Measurements from ENCODE around the gene CWF19L1.
A peak's percentile ranks its signal among the peaks of the same experiment; 100 is the strongest.

CWF19L1 gene

GRCh38 chr10:100232101-100232500 lies 35.3 kb downstream of the CWF19L1 start:
- peaks cover 42% of the 10 kb centered on the region for H3K36me3 ChIP-seq (ENCODE audit: insufficient read depth, low read length)
- no peak overlapping the region for H2AFZ ChIP-seq (ENCODE audit: low read depth, low read length)
- H3K4me3 ChIP-seq (ENCODE audit: low read length): no peak overlapping the region
- H3K4me1 ChIP-seq (ENCODE audit: insufficient read depth, low read length): peaks cover 10% of the 10 kb centered on the region
- H3K27me3 ChIP-seq (ENCODE audit: insufficient read depth, low read length): no peaks in the 10 kb centered on the region
- no peaks in the 10 kb centered on the region for H3K9me3 ChIP-seq (ENCODE audit: low read length)

GRCh38 chr10:100229819-100230422 lies 37.5 kb downstream of the CWF19L1 start:
- Histone ChIP-seq H3K4me1 (ENCODE audit: insufficient read depth, low read length) (peaks cover 10% of the 10 kb centered on the region), H3K4me3 (ENCODE audit: low read length) (peak overlapping the region; percentile 72), H2AFZ (ENCODE audit: low read depth, low read length) (peak overlapping the region; percentile 95), H3K9me3 (ENCODE audit: low read length) (no peaks in the 10 kb centered on the region), H3K36me3 (ENCODE audit: insufficient read depth, low read length) (peaks cover 34% of the 10 kb centered on the region), H3K27me3 (ENCODE audit: insufficient read depth, low read length) (no peaks in the 10 kb centered on the region)

GRCh38 chr10:100223879-100224278 lies 43.6 kb downstream of the CWF19L1 start:
- no peaks in the 10 kb centered on the region for H3K9me3 ChIP-seq (ENCODE audit: low read length)
- no peak overlapping the region for H3K4me3 ChIP-seq (ENCODE audit: low read length)
- peaks cover 7% of the 10 kb centered on the region for H3K4me1 ChIP-seq (ENCODE audit: insufficient read depth, low read length)
- H3K36me3 ChIP-seq (ENCODE audit: insufficient read depth, low read length): peaks cover 61% of the 10 kb centered on the region
- no peaks in the 10 kb centered on the region for H3K27me3 ChIP-seq (ENCODE audit: insufficient read depth, low read length)
- no peak overlapping the region for H2AFZ ChIP-seq (ENCODE audit: low read depth, low read length)

GRCh38 chr10:100222529-100222928 lies 44.9 kb downstream of the CWF19L1 start:
- no peak overlapping the region for H2AFZ ChIP-seq (ENCODE audit: low read depth, low read length)
- H3K36me3 ChIP-seq (ENCODE audit: insufficient read depth, low read length): peaks cover 75% of the 10 kb centered on the region
- no peaks in the 10 kb centered on the region for H3K9me3 ChIP-seq (ENCODE audit: low read length)
- H3K4me3 ChIP-seq (ENCODE audit: low read length): no peak overlapping the region
- no peaks in the 10 kb centered on the region for H3K27me3 ChIP-seq (ENCODE audit: insufficient read depth, low read length)
- H3K4me1 ChIP-seq (ENCODE audit: insufficient read depth, low read length): peaks cover under 1% of the 10 kb centered on the region

- Histone ChIP-seq H3K4me3 (ENCODE audit: low read length) (no peak overlapping the region), H3K9me3 (ENCODE audit: low read length) (no peaks in the 10 kb centered on the region), H2AFZ (ENCODE audit: low read depth, low read length) (no peak overlapping the region), H3K36me3 (ENCODE audit: insufficient read depth, low read length) (peaks cover 88% of the 10 kb centered on the region), H3K27me3 (ENCODE audit: insufficient read depth, low read length) (no peaks in the 10 kb centered on the region), H3K4me1 (ENCODE audit: insufficient read depth, low read length) (no peaks in the 10 kb centered on the region)
Observed at GRCh38 chr10:100216006-100216405, 51.4 kb downstream of the CWF19L1 start.

- Histone ChIP-seq H3K36me3 (ENCODE audit: insufficient read depth, low read length) (peaks cover 71% of the 10 kb centered on the region), H3K27me3 (ENCODE audit: insufficient read depth, low read length) (no peaks in the 10 kb centered on the region), H2AFZ (ENCODE audit: low read depth, low read length) (no peak overlapping the region), H3K4me1 (ENCODE audit: insufficient read depth, low read length) (peaks cover 7% of the 10 kb centered on the region), H3K9me3 (ENCODE audit: low read length) (no peaks in the 10 kb centered on the region), H3K4me3 (ENCODE audit: low read length) (no peak overlapping the region)
Observed at GRCh38 chr10:100209303-100209702, 58.1 kb downstream of the CWF19L1 start.

GRCh38 chr10:100208276-100208675 lies 59.2 kb downstream of the CWF19L1 start:
- H3K27me3 ChIP-seq (ENCODE audit: insufficient read depth, low read length): no peaks in the 10 kb centered on the region
- H3K9me3 ChIP-seq (ENCODE audit: low read length): no peaks in the 10 kb centered on the region
- H3K4me3 ChIP-seq (ENCODE audit: low read length): no peak overlapping the region
- H3K4me1 ChIP-seq (ENCODE audit: insufficient read depth, low read length): peaks cover 7% of the 10 kb centered on the region
- H2AFZ ChIP-seq (ENCODE audit: low read depth, low read length): no peak overlapping the region
- H3K36me3 ChIP-seq (ENCODE audit: insufficient read depth, low read length): peaks cover 74% of the 10 kb centered on the region

- Histone ChIP-seq H3K36me3 (ENCODE audit: insufficient read depth, low read length) (peaks cover 76% of the 10 kb centered on the region), H3K9me3 (ENCODE audit: low read length) (no peaks in the 10 kb centered on the region), H2AFZ (ENCODE audit: low read depth, low read length) (no peak overlapping the region), H3K4me3 (ENCODE audit: low read length) (no peak overlapping the region), H3K4me1 (ENCODE audit: insufficient read depth, low read length) (peaks cover 3% of the 10 kb centered on the region), H3K27me3 (ENCODE audit: insufficient read depth, low read length) (no peaks in the 10 kb centered on the region)
Observed at GRCh38 chr10:100204370-100204769, 63.1 kb downstream of the CWF19L1 start.

GRCh38 chr10:100201549-100201948 lies 65.9 kb downstream of the CWF19L1 start:
- Histone ChIP-seq H3K4me1 (ENCODE audit: insufficient read depth, low read length) (no peaks in the 10 kb centered on the region), H3K4me3 (ENCODE audit: low read length) (no peak overlapping the region), H3K36me3 (ENCODE audit: insufficient read depth, low read length) (peaks cover 81% of the 10 kb centered on the region), H3K9me3 (ENCODE audit: low read length) (no peaks in the 10 kb centered on the region), H3K27me3 (ENCODE audit: insufficient read depth, low read length) (no peaks in the 10 kb centered on the region), H2AFZ (ENCODE audit: low read depth, low read length) (no peak overlapping the region)

GRCh38 chr10:100194711-100195110 lies 72.7 kb downstream of the CWF19L1 start:
- Histone ChIP-seq H2AFZ (ENCODE audit: low read depth, low read length) (no peak overlapping the region), H3K27me3 (ENCODE audit: insufficient read depth, low read length) (no peaks in the 10 kb centered on the region), H3K4me3 (ENCODE audit: low read length) (no peak overlapping the region), H3K36me3 (ENCODE audit: insufficient read depth, low read length) (peaks cover 81% of the 10 kb centered on the region), H3K9me3 (ENCODE audit: low read length) (no peaks in the 10 kb centered on the region), H3K4me1 (ENCODE audit: insufficient read depth, low read length) (no peaks in the 10 kb centered on the region)

- H3K4me3 ChIP-seq (ENCODE audit: low read length): no peak overlapping the region
- no peaks in the 10 kb centered on the region for H3K4me1 ChIP-seq (ENCODE audit: insufficient read depth, low read length)
- no peaks in the 10 kb centered on the region for H3K27me3 ChIP-seq (ENCODE audit: insufficient read depth, low read length)
- H2AFZ ChIP-seq (ENCODE audit: low read depth, low read length): no peak overlapping the region
- H3K36me3 ChIP-seq (ENCODE audit: insufficient read depth, low read length): peaks cover 64% of the 10 kb centered on the region
- H3K9me3 ChIP-seq (ENCODE audit: low read length): no peaks in the 10 kb centered on the region
Observed at GRCh38 chr10:100192350-100192749, 75.1 kb downstream of the CWF19L1 start.

- Histone ChIP-seq H3K27me3 (ENCODE audit: insufficient read depth, low read length) (no peaks in the 10 kb centered on the region), H2AFZ (ENCODE audit: low read depth, low read length) (peak overlapping the region; percentile 82), H3K36me3 (ENCODE audit: insufficient read depth, low read length) (peaks cover 31% of the 10 kb centered on the region), H3K4me3 (ENCODE audit: low read length) (peak overlapping the region; percentile 67), H3K4me1 (ENCODE audit: insufficient read depth, low read length) (peaks cover 20% of the 10 kb centered on the region), H3K9me3 (ENCODE audit: low read length) (no peaks in the 10 kb centered on the region)
Observed at GRCh38 chr10:100186253-100187212, 80.9 kb downstream of the CWF19L1 start.
